Uterus (tissue), 4 donors: ENCODE results near the gene ZNF821. TPM values are rescaled to one million over a fixed set of nuclear protein-coding genes. Genes with fewer than 3 reads are reported as not detected.

Experiments used
- DNase-seq, 2 donors: peaks; one replicate each; pipeline ENCODE4 v3.0.0-alpha.2; 2019 to 2020
- H3K27ac ChIP-seq, 2 donors: fragments of 200-600 bp; sonication (generic); 1 replicate in 1 of 2; 2 replicates in 1 of 2; pipeline ENCODE4 v1.5.1; 2016 to 2018
- H3K27me3 ChIP-seq, 2 donors: fragments of 200-600 bp; sonication (generic); one replicate each; pipeline ENCODE4 v1.5.1; 2018 to 2019; ENCODE audit warnings: control low read depth in 1 of 2
- H3K36me3 ChIP-seq, 2 donors: fragments of 200-600 bp; sonication (generic); one replicate each; pipeline ENCODE4 v1.5.1; 2019; ENCODE audit warnings: control low read depth in 1 of 2
- H3K4me1 ChIP-seq, 2 donors: fragments of 200-600 bp; sonication (generic); one replicate each; pipeline ENCODE4 v1.5.1; 2018 to 2019; ENCODE audit warnings: control low read depth in 1 of 2
- H3K4me3 ChIP-seq, 2 donors: fragments of 200-600 bp; sonication (generic); 1 replicate in 1 of 2; 2 replicates in 1 of 2; pipeline ENCODE4 v1.5.1; 2018 to 2019; ENCODE audit warnings: mild to moderate bottlenecking in 1 of 2
- H3K9me3 ChIP-seq, 2 donors: fragments of 200-600 bp; sonication (generic); one replicate each; pipeline ENCODE4 v1.5.1; 2019; ENCODE audit warnings: control low read depth in 1 of 2
- POLR2A ChIP-seq, 2 donors: fragments of 450-650 bp; IDR thresholded peaks; one replicate each; pipeline ENCODE4 v1.6.1; 2016; ENCODE audit warnings: antibody characterized with exemption in 2 of 2, mild to moderate bottlenecking in 1 of 2, moderate library complexity in 1 of 2
- intact Hi-C: fragments of 100-400 bp; cut with DNase I; formaldehyde crosslinking; loops from one replicate; pipeline ENCODE4 v1.15.1; 2023; ENCODE audit warnings: low total_unique reads
- total RNA-seq, 4 donors: library from RNA; depleted of rRNA in 3 of 4; stranded (reverse); fragments of >200 nt in 3 of 4; gene quantifications; one replicate each; pipeline versions ENCODE4 v1.1.0 to v1.2.4, GENCODE V29; 2014 to 2023
- TF ChIP-seq, protein P1 (sequence below), 4 experiments: fragments of 200-600 bp in 2 of 4; fragments of 450-650 bp in 2 of 4; sonication (generic) in 2 of 4; IDR thresholded peaks; one replicate each; pipeline ENCODE4 v1.5.1; 2016 to 2019; ENCODE audit warnings: antibody characterized with exemption in 4 of 4, mild to moderate bottlenecking in 2 of 4, moderate library complexity in 1 of 4
- donor health status: DM: yes; HTN: yes; CAD: no.

ZNF821 gene
- total RNA-seq, 4 donors from 2014 or later = 0.59 to 16.9 (median 7.4) TPM

DNA sequence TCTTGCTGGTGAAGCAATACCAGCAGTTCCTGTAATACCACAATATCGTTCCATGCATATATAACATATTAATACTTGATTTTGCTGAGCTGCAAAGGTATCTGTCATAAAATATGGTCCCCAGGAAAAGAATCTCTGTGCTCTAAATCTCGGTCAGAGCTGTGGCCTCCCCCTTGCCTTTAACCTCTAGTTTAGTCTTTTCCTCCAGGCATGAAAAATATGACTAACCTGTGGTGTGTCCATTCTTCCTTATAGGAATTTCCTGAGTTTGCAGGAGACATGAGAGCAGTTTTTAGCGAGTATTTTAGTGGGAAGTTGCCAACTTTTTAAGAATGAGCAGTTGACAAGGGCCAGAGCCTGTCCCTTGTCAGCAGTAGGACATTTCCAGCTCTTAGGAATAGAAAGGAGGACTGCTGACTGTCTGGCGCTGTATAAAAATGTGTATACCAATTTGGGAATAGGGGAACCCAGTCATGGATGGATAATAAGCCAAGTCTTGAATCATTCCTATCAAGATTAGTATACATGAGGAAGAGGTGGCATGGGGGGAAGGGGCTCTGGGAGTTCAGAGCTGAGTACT lies 29.5 kb downstream of the ZNF821 start:
- intact Hi-C loops = no loop called here
- no peak for TF ChIP-seq POLR2A (IDR thresholded peaks at IDR 0.05)
- TF ChIP-seq, protein P1, sequence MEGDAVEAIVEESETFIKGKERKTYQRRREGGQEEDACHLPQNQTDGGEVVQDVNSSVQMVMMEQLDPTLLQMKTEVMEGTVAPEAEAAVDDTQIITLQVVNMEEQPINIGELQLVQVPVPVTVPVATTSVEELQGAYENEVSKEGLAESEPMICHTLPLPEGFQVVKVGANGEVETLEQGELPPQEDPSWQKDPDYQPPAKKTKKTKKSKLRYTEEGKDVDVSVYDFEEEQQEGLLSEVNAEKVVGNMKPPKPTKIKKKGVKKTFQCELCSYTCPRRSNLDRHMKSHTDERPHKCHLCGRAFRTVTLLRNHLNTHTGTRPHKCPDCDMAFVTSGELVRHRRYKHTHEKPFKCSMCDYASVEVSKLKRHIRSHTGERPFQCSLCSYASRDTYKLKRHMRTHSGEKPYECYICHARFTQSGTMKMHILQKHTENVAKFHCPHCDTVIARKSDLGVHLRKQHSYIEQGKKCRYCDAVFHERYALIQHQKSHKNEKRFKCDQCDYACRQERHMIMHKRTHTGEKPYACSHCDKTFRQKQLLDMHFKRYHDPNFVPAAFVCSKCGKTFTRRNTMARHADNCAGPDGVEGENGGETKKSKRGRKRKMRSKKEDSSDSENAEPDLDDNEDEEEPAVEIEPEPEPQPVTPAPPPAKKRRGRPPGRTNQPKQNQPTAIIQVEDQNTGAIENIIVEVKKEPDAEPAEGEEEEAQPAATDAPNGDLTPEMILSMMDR (IDR thresholded peaks at IDR 0.05) = no peak
- Histone ChIP-seq H3K4me3 (no peak overlapping the region), H3K36me3 (no peaks in the 10 kb centered on the region), H3K9me3 (no peaks in the 10 kb centered on the region), H3K27me3 (no peaks in the 10 kb centered on the region), H3K27ac (no peak overlapping the region), H3K4me1 (peaks cover 0 to 10% of the 10 kb centered on the region in 2 donors)
- DNase-seq = no peak

DNA sequence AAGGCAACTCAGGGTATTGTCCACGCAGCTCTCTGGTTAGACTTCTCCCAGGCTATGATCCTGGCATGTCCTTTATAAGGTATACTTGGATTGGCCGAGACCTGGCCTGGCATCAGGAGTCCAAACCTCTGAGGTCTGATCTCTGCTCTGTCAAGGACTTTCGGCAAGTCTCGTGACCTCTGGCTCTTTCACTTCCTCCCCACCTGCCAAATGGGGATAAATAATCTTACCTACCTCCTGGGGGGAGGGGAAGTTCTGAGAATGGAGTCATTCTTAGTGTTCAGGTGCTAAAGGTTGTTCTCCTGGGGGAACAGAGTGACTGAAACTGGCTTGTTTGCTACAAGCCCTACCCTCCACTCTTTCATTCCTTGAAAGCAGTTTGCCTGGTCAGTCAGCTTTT lies 30.6 kb downstream of the ZNF821 start:
- intact Hi-C loops = no loop called here
- Histone ChIP-seq H3K4me3 (no peak overlapping the region), H3K36me3 (no peaks in the 10 kb centered on the region)

DNA sequence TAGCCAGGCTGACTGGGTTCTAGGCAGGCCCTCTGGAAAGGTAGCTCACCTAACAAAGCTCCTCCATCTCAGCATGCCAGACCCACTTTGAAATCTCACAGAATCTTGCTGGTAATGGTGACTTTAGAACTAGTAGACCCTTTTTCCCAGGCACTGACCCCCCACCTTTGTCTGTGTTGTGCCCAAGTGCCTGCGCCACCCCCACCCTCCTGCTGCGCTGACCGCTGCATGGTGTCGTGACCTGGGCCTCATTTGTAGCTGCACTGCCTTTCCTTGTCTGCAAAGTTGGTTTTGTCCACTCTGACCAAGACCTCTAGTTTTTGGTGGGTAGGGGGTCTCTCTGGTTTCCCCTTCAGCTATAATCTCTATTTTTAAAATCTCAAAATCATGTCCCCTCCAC lies 31.4 kb downstream of the ZNF821 start:
- no peaks in the 10 kb centered on the region for H3K36me3 ChIP-seq
- no peaks in the 10 kb centered on the region for H3K9me3 ChIP-seq
- TF ChIP-seq POLR2A (IDR thresholded peaks at IDR 0.05) = no peak
- TF ChIP-seq, protein P1 (IDR thresholded peaks at IDR 0.05) = no peak
- H3K4me1 ChIP-seq = no peaks in the 10 kb centered on the region
- H3K27me3 ChIP-seq = no peaks in the 10 kb centered on the region
- DNase-seq = no peak
- peak overlapping the region in 1 of 2 donors; percentile 37 for H3K27ac ChIP-seq
- intact Hi-C loops = no loop called here
- no peak overlapping the region for H3K4me3 ChIP-seq

More for the DNA sequence above, 30.6 kb downstream of the ZNF821 start:
- no peaks in the 10 kb centered on the region for H3K9me3 ChIP-seq
- TF ChIP-seq POLR2A (IDR thresholded peaks at IDR 0.05) = no peak
- TF ChIP-seq, protein P1 (IDR thresholded peaks at IDR 0.05) = no peak
- no peaks in the 10 kb centered on the region for H3K27me3 ChIP-seq
- H3K27ac ChIP-seq = no peak overlapping the region
- DNase-seq = no peak
- H3K4me1 ChIP-seq = no peaks in the 10 kb centered on the region

DNA sequence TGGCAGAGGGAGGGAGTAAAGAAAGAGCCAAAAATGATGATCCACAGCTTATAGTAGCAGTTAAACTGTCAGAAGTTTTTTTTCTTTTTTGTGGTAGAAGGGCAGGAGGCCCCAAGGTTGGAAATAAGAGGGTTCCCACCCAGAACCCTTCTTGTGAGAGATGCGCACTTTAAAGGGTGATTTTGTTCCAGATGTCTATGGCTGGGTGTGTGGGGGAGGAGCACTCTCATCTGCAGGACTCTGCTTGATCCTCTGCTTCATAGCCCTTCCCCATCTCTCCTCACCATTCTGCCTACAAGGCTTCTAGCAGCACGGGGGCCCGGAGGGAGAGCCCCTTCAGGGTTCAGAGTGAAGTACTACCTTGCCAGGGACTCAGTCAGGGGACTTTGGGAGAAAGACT lies 31.8 kb downstream of the ZNF821 start:
- Histone ChIP-seq H3K36me3 (no peaks in the 10 kb centered on the region), H3K27ac (peak overlapping the region; percentile 28 to 57), H3K4me1 (no peaks in the 10 kb centered on the region), H3K27me3 (no peaks in the 10 kb centered on the region), H3K9me3 (no peaks in the 10 kb centered on the region), H3K4me3 (no peak overlapping the region)
- no peak for DNase-seq
- no peak for TF ChIP-seq POLR2A (IDR thresholded peaks at IDR 0.05)
- TF ChIP-seq, protein P1 (IDR thresholded peaks at IDR 0.05) = no peak
- intact Hi-C loops = no loop called here

DNA sequence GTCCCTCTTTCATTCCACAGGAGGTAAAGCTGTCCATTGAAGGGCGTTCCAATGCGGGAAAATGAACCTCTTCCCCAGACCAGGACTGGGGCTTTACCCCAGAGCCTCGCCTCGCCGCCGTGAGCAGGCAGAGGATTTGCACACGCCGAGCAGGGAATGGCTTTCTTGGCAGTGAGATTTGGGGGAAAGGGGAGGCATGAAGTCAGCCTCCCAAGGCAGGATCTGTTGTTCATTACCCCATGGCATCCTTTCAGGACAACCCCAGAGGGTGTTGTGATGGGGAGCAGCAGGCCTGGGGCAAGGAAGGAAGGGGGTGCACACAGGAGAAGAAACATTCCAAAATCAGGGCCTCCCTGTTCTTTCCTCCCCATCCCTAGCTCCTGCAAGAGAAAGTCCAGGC lies 32.2 kb downstream of the ZNF821 start:
- H3K4me1 ChIP-seq = no peaks in the 10 kb centered on the region
- intact Hi-C loops = no loop called here
- H3K27me3 ChIP-seq = no peaks in the 10 kb centered on the region
- no peak for DNase-seq
- H3K9me3 ChIP-seq = no peaks in the 10 kb centered on the region
- peak overlapping the region; percentile 28 to 57 for H3K27ac ChIP-seq
- H3K36me3 ChIP-seq = no peaks in the 10 kb centered on the region
- no peak overlapping the region for H3K4me3 ChIP-seq
- TF ChIP-seq POLR2A (IDR thresholded peaks at IDR 0.05) = no peak
- TF ChIP-seq, protein P1 (IDR thresholded peaks at IDR 0.05) = no peak
